Osteoblast (primary cell): ENCODE data around the gene EYS. TPM values are rescaled to one million over a fixed set of nuclear protein-coding genes. Genes with fewer than 3 reads are reported as not detected.

Source experiments
- DNase-seq: peaks from one replicate; pipeline ENCODE4 v3.0.0; 2011; ENCODE audit warnings: low spot score, mixed read lengths; ENCODE audit not compliant: insufficient read length; ENCODE audit errors: missing footprints
- H2AFZ ChIP-seq: 2 replicates; pipeline ENCODE4 v1.6.0; 2011; ENCODE audit warnings: mild to moderate bottlenecking, low read length
- H3K27ac ChIP-seq: 2 replicates; pipeline ENCODE4 v1.5.1; 2011; ENCODE audit warnings: mild to moderate bottlenecking, low read depth, low read length, moderate library complexity
- H3K27me3 ChIP-seq: 2 replicates; pipeline ENCODE4 v1.6.0; 2012; ENCODE audit warnings: mild to moderate bottlenecking, control low read depth, inconsistent platforms, low read length, moderate library complexity; ENCODE audit not compliant: insufficient read depth
- H3K36me3 ChIP-seq: 2 replicates; pipeline ENCODE4 v1.5.1; 2011; ENCODE audit warnings: mild to moderate bottlenecking, low read length, control low read depth, moderate library complexity; ENCODE audit not compliant: insufficient read depth
- H3K4me1 ChIP-seq: 2 replicates; pipeline ENCODE4 v1.5.1; 2011; ENCODE audit warnings: mild to moderate bottlenecking, low read length, control low read depth, moderate library complexity; ENCODE audit not compliant: insufficient read depth
- H3K4me2 ChIP-seq: 2 replicates; pipeline ENCODE4 v1.6.0; 2011; ENCODE audit warnings: mild to moderate bottlenecking, low read length; ENCODE audit not compliant: insufficient read depth
- H3K4me3 ChIP-seq: fragments of 200-600 bp; sonication (generic); 3 replicates; pipeline ENCODE4 v1.5.1; 2012; ENCODE audit warnings: mild to moderate bottlenecking, low read length, inconsistent platforms; ENCODE audit not compliant: insufficient read depth
- H3K79me2 ChIP-seq: 2 replicates; pipeline ENCODE4 v1.6.0; 2012; ENCODE audit warnings: mild to moderate bottlenecking, low read length, control low read depth, inconsistent platforms; ENCODE audit not compliant: insufficient read depth
- H3K9me3 ChIP-seq: 2 replicates; pipeline ENCODE4 v1.5.1; 2011; ENCODE audit warnings: low read depth, low read length, control low read depth
- H4K20me1 ChIP-seq: 2 replicates; pipeline ENCODE4 v1.6.0; 2012; ENCODE audit warnings: mild to moderate bottlenecking, low read length, control low read depth; ENCODE audit not compliant: insufficient read depth
- total RNA-seq: library from RNA; depleted of rRNA; stranded (reverse); fragments of >200 nt; gene quantifications from 2 replicates; pipeline ENCODE4 v1.2.3, GENCODE V29; 2012
- TF ChIP-seq, protein P1 (sequence below): IDR thresholded peaks from 2 replicates; pipeline ENCODE4 v1.5.1; 2011; ENCODE audit warnings: mild to moderate bottlenecking, low read depth, low read length, moderate library complexity; ENCODE audit errors: extremely low read depth

The EYS gene
- total RNA-seq, 1 donor = under 0.01 TPM

DNA sequence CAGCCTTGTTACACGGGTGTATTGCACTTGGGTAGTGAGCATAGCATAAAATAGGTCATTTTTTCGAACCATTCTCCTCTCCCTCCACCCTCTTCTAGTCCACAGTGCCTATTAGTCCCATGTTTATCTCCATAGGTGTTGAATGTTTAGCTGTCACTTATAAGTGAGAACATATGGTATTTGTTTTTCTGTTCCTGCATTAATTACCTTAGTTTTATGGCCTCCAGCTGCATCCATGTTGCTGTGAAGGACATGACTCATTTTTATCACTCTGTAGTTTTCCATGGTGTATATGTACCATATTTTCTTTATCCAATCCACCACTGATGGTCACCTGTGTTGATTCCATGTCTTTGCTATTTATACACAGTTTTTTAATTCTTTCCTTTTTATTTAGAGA is 889.5 kb downstream of the EYS start:
- H2AFZ ChIP-seq = no peak overlapping the region
- no peak overlapping the region for H3K27ac ChIP-seq
- no peak overlapping the region for H3K4me2 ChIP-seq
- no peaks in the 10 kb centered on the region for H3K36me3 ChIP-seq
- no peaks in the 10 kb centered on the region for H3K79me2 ChIP-seq
- H3K27me3 ChIP-seq = no peaks in the 10 kb centered on the region
- H4K20me1 ChIP-seq = no peaks in the 10 kb centered on the region
- peaks cover 2% of the 10 kb centered on the region for H3K9me3 ChIP-seq
- DNase-seq = no peak
- no peaks in the 10 kb centered on the region for H3K4me1 ChIP-seq
- TF ChIP-seq, protein P1, sequence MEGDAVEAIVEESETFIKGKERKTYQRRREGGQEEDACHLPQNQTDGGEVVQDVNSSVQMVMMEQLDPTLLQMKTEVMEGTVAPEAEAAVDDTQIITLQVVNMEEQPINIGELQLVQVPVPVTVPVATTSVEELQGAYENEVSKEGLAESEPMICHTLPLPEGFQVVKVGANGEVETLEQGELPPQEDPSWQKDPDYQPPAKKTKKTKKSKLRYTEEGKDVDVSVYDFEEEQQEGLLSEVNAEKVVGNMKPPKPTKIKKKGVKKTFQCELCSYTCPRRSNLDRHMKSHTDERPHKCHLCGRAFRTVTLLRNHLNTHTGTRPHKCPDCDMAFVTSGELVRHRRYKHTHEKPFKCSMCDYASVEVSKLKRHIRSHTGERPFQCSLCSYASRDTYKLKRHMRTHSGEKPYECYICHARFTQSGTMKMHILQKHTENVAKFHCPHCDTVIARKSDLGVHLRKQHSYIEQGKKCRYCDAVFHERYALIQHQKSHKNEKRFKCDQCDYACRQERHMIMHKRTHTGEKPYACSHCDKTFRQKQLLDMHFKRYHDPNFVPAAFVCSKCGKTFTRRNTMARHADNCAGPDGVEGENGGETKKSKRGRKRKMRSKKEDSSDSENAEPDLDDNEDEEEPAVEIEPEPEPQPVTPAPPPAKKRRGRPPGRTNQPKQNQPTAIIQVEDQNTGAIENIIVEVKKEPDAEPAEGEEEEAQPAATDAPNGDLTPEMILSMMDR = no peak
- no peak overlapping the region for H3K4me3 ChIP-seq

DNA sequence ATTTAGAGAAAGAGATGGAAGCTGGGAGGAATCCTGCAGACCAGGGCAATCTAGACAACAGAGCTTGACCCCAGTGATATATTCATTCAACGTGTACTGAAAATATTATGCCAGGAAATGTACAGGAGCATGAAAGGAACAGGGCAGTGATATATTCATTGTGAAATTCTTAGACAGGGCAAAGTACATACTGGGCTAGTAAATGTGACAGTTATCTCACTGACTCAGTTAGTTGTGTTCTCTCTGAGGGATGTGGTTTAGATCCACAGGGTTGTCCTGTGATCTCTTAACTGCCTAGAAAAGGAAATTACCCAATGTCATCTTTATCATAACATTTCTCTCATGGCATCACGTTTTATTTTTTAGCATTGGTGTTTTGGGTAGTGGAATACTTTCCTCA is 891.3 kb downstream of the EYS start:
- H4K20me1 ChIP-seq = no peaks in the 10 kb centered on the region
- H3K4me1 ChIP-seq = no peaks in the 10 kb centered on the region
- H3K9me3 ChIP-seq = peaks cover 2% of the 10 kb centered on the region
- H3K36me3 ChIP-seq = no peaks in the 10 kb centered on the region
- no peaks in the 10 kb centered on the region for H3K79me2 ChIP-seq
- H2AFZ ChIP-seq = no peak overlapping the region
- TF ChIP-seq, protein P1 = no peak
- no peaks in the 10 kb centered on the region for H3K27me3 ChIP-seq
- no peak overlapping the region for H3K27ac ChIP-seq
- H3K4me2 ChIP-seq = no peak overlapping the region
- no peak for DNase-seq
- H3K4me3 ChIP-seq = no peak overlapping the region

DNA sequence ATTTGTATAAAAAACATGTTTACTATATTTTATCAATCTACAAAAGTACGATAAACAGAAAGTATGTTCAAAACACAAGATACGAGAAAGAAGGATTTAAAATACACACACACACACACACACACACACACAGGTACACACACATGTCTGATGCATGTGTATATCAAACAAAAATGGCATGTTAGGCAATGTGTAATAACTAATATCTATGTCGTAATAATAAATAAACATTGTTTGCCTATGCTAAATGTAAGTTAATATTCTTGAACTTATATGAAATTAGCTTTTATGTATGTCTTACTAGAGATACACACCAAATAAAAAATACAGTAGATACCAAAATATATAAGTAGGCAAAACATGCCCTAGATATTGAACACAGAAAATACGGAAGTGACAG is 894.9 kb downstream of the EYS start:
- Histone ChIP-seq H3K79me2 (no peaks in the 10 kb centered on the region), H4K20me1 (no peaks in the 10 kb centered on the region), H3K27me3 (no peaks in the 10 kb centered on the region), H3K27ac (no peak overlapping the region), H3K4me2 (no peak overlapping the region), H3K4me3 (no peak overlapping the region), H3K4me1 (no peaks in the 10 kb centered on the region), H3K9me3 (no peaks in the 10 kb centered on the region), H3K36me3 (no peaks in the 10 kb centered on the region), H2AFZ (no peak overlapping the region)
- DNase-seq = no peak
- TF ChIP-seq, protein P1 = no peak

DNA sequence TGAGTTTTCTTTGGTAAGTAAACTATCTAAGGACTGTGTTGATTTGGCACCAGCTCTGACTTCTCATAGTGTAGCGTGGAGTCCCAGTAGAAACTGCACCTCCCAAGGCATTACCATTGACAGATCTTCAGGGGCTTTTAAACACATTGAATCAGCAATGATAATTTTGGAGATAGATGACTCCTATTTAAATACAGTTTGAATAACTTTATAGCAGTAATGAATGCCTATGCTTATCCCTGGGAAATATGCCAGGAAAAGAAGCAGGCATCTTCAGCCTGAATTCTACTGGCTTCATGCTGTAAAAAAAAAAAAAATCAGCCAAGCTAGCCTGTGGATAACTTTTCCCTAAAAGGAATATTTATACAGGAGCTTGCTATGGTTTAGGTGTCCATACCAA is 895.9 kb downstream of the EYS start:
- H3K79me2 ChIP-seq = no peaks in the 10 kb centered on the region
- TF ChIP-seq, protein P1 = no peak
- no peaks in the 10 kb centered on the region for H4K20me1 ChIP-seq
- no peak overlapping the region for H3K27ac ChIP-seq
- H3K27me3 ChIP-seq = no peaks in the 10 kb centered on the region
- H3K36me3 ChIP-seq = no peaks in the 10 kb centered on the region
- no peak overlapping the region for H2AFZ ChIP-seq
- H3K4me1 ChIP-seq = no peaks in the 10 kb centered on the region
- H3K4me2 ChIP-seq = no peak overlapping the region
- DNase-seq = no peak
- no peaks in the 10 kb centered on the region for H3K9me3 ChIP-seq
- H3K4me3 ChIP-seq = no peak overlapping the region
